Measurements from ENCODE around the gene FAM90A26.
"Not testable (repeated sequence)": the region's sequence is repeated elsewhere in the genome, so short reads cannot be mapped to it uniquely, and the experiment has no call there.

- not testable (repeated sequence) for TF ChIP-seq CTCF (IDR thresholded peaks at IDR 0.05 in 2 of 3, conservative IDR thresholded peaks at IDR 0.05 in 1 of 3; ENCODE audit: borderline replicate concordance in 1 of 3, insufficient read depth in 1 of 3, low read depth in 2 of 3, low read length in 2 of 3); ZNF274 (IDR thresholded peaks at IDR 0.05; ENCODE audit: low read depth, low read length); JUND (IDR thresholded peaks at IDR 0.05); POLR2A (IDR thresholded peaks at IDR 0.05; ENCODE audit: borderline replicate concordance, extremely low read depth, insufficient read depth, insufficient read length); SIN3A (IDR thresholded peaks at IDR 0.05; ENCODE audit: low read depth); YY1 (IDR thresholded peaks at IDR 0.05; ENCODE audit: extremely low read depth, insufficient replicate concordance, low read depth, low read length); CEBPB (IDR thresholded peaks at IDR 0.05; ENCODE audit: low read depth); EGR1 (IDR thresholded peaks at IDR 0.05; ENCODE audit: low read depth); EZH2phosphoT487 (IDR thresholded peaks at IDR 0.05; ENCODE audit: borderline replicate concordance)
- TF ChIP-seq POLR2AphosphoS5 (IDR thresholded peaks at IDR 0.05; ENCODE audit: low read depth, low read length) (peak; percentile 35; the same call in 1 of the 2 replicates), SP1 (IDR thresholded peaks at IDR 0.05; ENCODE audit: low read depth) (peak; percentile 39; the same call in 1 of the 2 replicates), MAX (IDR thresholded peaks at IDR 0.05) (peak; percentile 45)
Observed at GRCh38 chr4:9152180-9153007, 17.8 kb upstream of the FAM90A26 start.

All from HCT116 (cell line).